B cell (primary cell): Measurements from ENCODE around the gene DNAJC11. TPM values are rescaled to one million over a fixed set of nuclear protein-coding genes. Genes with fewer than 3 reads are reported as not detected.

ENCODE experiments used
- ATAC-seq: fragments of 200-7000 bp; cut with Tn5 transposase; one replicate; pipeline ENCODE4 v1.10.0; 2021; ENCODE audit warnings: low read depth, mild to moderate bottlenecking, moderate number of reproducible peaks, moderate library complexity
- CTCF ChIA-PET: fragments of 350-600 bp; sonication (Branson Sonifier 250); formaldehyde crosslinking; loops from one replicate; lab custom pipeline; 2021; ENCODE audit warnings: antibody characterized with exemption, inconsistent platforms; lab: Charles Lee
- POLR2A ChIA-PET: fragments of 350-600 bp; sonication (Branson Sonifier 250); formaldehyde crosslinking; loops from one replicate; lab custom pipeline; 2021; ENCODE audit warnings: antibody characterized with exemption; lab: Charles Lee
- DNase-seq: peaks from one replicate; pipeline ENCODE4 v3.0.0; 2013
- H2AFZ ChIP-seq: 2 replicates; pipeline ENCODE4 v1.6.1; 2012; ENCODE audit warnings: mild to moderate bottlenecking, low read depth, low read length; ENCODE audit not compliant: insufficient read depth, poor library complexity, severe bottlenecking
- H3K27ac ChIP-seq, 2 donors: 1 replicate in 1 of 2; 2 replicates in 1 of 2; pipeline ENCODE4 v1.5.1; 2012 to 2013; ENCODE audit warnings: low read length in 2 of 2, mild to moderate bottlenecking in 2 of 2, moderate library complexity in 1 of 2
- H3K27me3 ChIP-seq, 4 experiments: fragments of 200-600 bp in 1 of 4; sonication (generic) in 1 of 4; replicated peaks in 1 of 4; 1 replicate in 2 of 4; 2 replicates in 2 of 4; pipeline versions ENCODE4 v1.6.1 to v1.7.0; 2013 to 2016; ENCODE audit warnings: low read length in 3 of 4, mild to moderate bottlenecking in 2 of 4, mixed read lengths in 1 of 4, moderate library complexity in 1 of 4; ENCODE audit not compliant: insufficient read depth in 4 of 4, control insufficient read depth in 3 of 4; ENCODE audit errors: control extremely low read depth in 1 of 4
- H3K36me3 ChIP-seq, 2 experiments: replicated peaks in 1 of 2; 1 replicate in 1 of 2; 2 replicates in 1 of 2; pipeline versions ENCODE4 v1.6.1 to v1.7.1; 2013; ENCODE audit warnings: low read length in 1 of 2; ENCODE audit not compliant: insufficient read depth in 2 of 2, control insufficient read depth in 1 of 2; ENCODE audit errors: control extremely low read depth in 1 of 2, extremely low read depth in 1 of 2
- H3K4me1 ChIP-seq, 2 donors: fragments of 200-600 bp in 1 of 2; sonication (generic) in 1 of 2; 1 replicate in 1 of 2; 2 replicates in 1 of 2; pipeline versions ENCODE4 v1.5.1 to v1.6.1; 2013 to 2017; ENCODE audit warnings: low read length in 2 of 2; ENCODE audit not compliant: control insufficient read depth in 2 of 2, insufficient read depth in 2 of 2
- H3K4me2 ChIP-seq: replicated peaks from 2 replicates; pipeline ENCODE3; 2012; ENCODE audit warnings: mild to moderate bottlenecking, low read depth, low read length; ENCODE audit not compliant: poor library complexity, severe bottlenecking
- H3K4me3 ChIP-seq, 5 experiments: fragments of 200-600 bp in 1 of 5; sonication (generic) in 1 of 5; 1 replicate in 3 of 5; 2 replicates in 2 of 5; pipeline versions ENCODE4 v1.5.1 to v1.7.0; 2011 to 2016; ENCODE audit warnings: low read length in 4 of 5, mild to moderate bottlenecking in 4 of 5, low read depth in 2 of 5, control low read depth in 1 of 5, moderate library complexity in 1 of 5; ENCODE audit not compliant: insufficient read depth in 1 of 5; ENCODE audit errors: control extremely low read depth in 1 of 5, extremely low read depth in 1 of 5
- H3K79me2 ChIP-seq: fragments of 200-600 bp; sonication (generic); one replicate; pipeline ENCODE4 v1.6.0; 2016; ENCODE audit warnings: low read length; ENCODE audit not compliant: control insufficient read depth, insufficient read depth
- H3K9ac ChIP-seq: fragments of 200-600 bp; sonication (generic); 2 replicates; pipeline ENCODE4 v1.6.1; 2017; ENCODE audit warnings: mild to moderate bottlenecking, low read length, moderate library complexity
- H3K9me3 ChIP-seq, 3 donors: one replicate each; pipeline versions ENCODE4 v1.6.1 to v1.7.1; 2013; ENCODE audit warnings: low read length in 2 of 3; ENCODE audit not compliant: control insufficient read depth in 2 of 3, insufficient read depth in 1 of 3; ENCODE audit errors: control extremely low read depth in 1 of 3
- H4K20me1 ChIP-seq: 2 replicates; pipeline ENCODE4 v1.6.0; 2012; ENCODE audit warnings: mild to moderate bottlenecking, low read length; ENCODE audit not compliant: insufficient read depth, control insufficient read depth, poor library complexity, severe bottlenecking
- H3K27ac Mint-ChIP-seq: one replicate; pipeline ENCODE4 v1.8.0; 2021; ENCODE audit warnings: mixed read lengths
- H3K27me3 Mint-ChIP-seq: one replicate; pipeline ENCODE4 v1.8.0; 2021; ENCODE audit warnings: mixed read lengths
- H3K4me1 Mint-ChIP-seq: one replicate; pipeline ENCODE4 v1.8.0; 2021; ENCODE audit warnings: mixed read lengths
- H3K4me3 Mint-ChIP-seq: one replicate; pipeline ENCODE4 v1.8.0; 2021; ENCODE audit warnings: mixed read lengths
- H3K9me3 Mint-ChIP-seq: one replicate; pipeline ENCODE4 v1.8.0; 2022; ENCODE audit warnings: mixed read lengths; ENCODE audit not compliant: insufficient read depth
- EZH2 ChIP-seq: IDR thresholded peaks from 2 replicates; pipeline ENCODE4 v1.6.1; 2012; ENCODE audit warnings: borderline replicate concordance, low read depth, mild to moderate bottlenecking, moderate library complexity, low read length; ENCODE audit not compliant: insufficient read depth, poor library complexity, severe bottlenecking
- whole genome bisulfite sequencing: methylation state at CpG from one replicate; pipeline ENCODE4 v1.1.5; 2013; ENCODE audit warnings: missing lambda C conversion rate; ENCODE audit not compliant: insufficient coverage; 5-methylcytosine and 5-hydroxymethylcytosine counted together
- intact Hi-C: fragments of 100-400 bp; cut with micrococcal nuclease; formaldehyde crosslinking; loops from one replicate; pipeline ENCODE4 v1.10.0; 2022
- polyA plus RNA-seq: library from polyadenylated mRNA; depleted of rRNA; stranded (reverse); fragments of >200 nt; gene quantifications from 2 replicates; pipeline ENCODE4 v1.2.3, GENCODE V29; 2012
- total RNA-seq, 2 donors: library from RNA; stranded (reverse); fragments of 120-200 nt in 1 of 2; gene quantifications; 1 replicate in 1 of 2; 2 replicates in 1 of 2; pipeline versions ENCODE4 v1.2.3 to v1.2.4, GENCODE V29; 2013 to 2022
- TF ChIP-seq, protein P1 (sequence below): fragments of 200-600 bp; IDR thresholded peaks from one replicate; pipeline ENCODE4 v1.8.0; 2022; ENCODE audit warnings: antibody characterized with exemption, mild to moderate bottlenecking

Gene DNAJC11
- total and polyA plus RNA-seq, 2 donors (not counting 1 experiment from before 2014, with no cell fraction given): 29.2 to 51.6 TPM

DNA sequence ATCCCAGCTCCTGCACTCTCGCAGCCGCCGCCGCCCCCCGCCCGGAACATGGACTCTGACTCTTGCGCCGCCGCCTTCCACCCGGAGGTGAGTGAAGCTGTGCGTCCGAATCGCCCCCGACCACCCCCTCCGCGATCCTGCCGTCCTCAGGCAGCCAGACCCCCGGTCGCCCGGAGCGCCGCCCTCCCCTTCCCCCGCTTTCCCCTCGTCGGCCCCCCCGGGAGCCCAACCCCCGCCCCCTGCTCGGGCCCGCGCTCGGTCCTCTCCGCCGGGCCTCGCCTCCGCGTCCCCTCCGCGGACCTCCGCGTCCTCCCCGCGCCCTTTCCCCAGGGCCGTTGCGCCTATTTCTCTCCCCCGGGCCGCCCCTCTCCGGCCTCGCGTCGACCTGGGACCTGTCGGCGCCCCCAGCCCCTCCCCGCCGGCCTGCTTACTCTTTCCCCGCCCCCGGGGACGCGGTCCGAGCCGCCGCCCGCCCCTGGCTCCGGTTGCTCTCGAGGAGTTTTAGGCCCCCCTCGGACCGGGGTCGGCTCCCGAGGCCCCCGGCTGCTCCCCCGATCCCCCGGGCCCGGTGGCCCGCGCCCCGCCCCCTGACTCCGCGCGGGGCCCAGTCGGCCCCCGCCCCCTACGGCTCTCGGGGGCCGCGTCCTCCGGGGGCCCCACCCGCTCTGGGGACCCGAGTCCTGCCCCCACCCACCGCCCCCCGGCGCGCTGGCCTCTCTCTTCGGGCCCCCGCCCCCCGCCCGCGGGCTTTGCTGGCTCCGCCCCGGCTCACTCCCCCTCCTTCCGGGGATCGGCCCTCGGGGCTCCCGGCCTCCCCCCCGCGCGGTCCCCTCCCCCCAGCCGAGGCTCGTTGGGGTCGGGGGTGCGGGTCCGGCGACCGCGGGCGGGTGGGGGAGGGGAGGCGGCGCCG, 87.3 kb downstream of the DNAJC11 start:
- DNase-seq (peak; percentile 54), ATAC-seq (peak; percentile 6)
- Histone ChIP-seq H3K4me3 (peak overlapping the region in 4 of 5 experiments; percentile 46 to 86 (median 74)), H3K9me3 (no peaks in the 10 kb centered on the region), H3K27ac (peak overlapping the region in 1 of 2 donors; percentile 68), H3K9ac (peak overlapping the region; percentile 85), H3K36me3 (no peaks in the 10 kb centered on the region), H4K20me1 (peaks cover 4% of the 10 kb centered on the region), H3K4me2 (peak overlapping the region; percentile 99), H3K27me3 (no peaks in the 10 kb centered on the region), H3K79me2 (peaks cover 16% of the 10 kb centered on the region), H3K4me1 (peaks cover 11 to 14% of the 10 kb centered on the region in 2 donors), H2AFZ (peak overlapping the region; percentile 84)
- CTCF ChIA-PET: no interaction called here
- H3K9me3 Mint-ChIP-seq: no peaks in the 10 kb centered on the region
- peak overlapping the region; percentile 92 for H3K4me3 Mint-ChIP-seq
- under 1% methylated on average over 68 of the region's 117 CpGs for WGBS
- TF ChIP-seq, protein P1, sequence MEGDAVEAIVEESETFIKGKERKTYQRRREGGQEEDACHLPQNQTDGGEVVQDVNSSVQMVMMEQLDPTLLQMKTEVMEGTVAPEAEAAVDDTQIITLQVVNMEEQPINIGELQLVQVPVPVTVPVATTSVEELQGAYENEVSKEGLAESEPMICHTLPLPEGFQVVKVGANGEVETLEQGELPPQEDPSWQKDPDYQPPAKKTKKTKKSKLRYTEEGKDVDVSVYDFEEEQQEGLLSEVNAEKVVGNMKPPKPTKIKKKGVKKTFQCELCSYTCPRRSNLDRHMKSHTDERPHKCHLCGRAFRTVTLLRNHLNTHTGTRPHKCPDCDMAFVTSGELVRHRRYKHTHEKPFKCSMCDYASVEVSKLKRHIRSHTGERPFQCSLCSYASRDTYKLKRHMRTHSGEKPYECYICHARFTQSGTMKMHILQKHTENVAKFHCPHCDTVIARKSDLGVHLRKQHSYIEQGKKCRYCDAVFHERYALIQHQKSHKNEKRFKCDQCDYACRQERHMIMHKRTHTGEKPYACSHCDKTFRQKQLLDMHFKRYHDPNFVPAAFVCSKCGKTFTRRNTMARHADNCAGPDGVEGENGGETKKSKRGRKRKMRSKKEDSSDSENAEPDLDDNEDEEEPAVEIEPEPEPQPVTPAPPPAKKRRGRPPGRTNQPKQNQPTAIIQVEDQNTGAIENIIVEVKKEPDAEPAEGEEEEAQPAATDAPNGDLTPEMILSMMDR: no peak
- no peak for TF ChIP-seq EZH2
- intact Hi-C loops: no loop called here
- peak overlapping the region; percentile 91 for H3K27ac Mint-ChIP-seq
- peaks cover 17% of the 10 kb centered on the region for H3K4me1 Mint-ChIP-seq
- POLR2A ChIA-PET: interaction anchor here (0.7 to 1.2 kb wide), 4 partner anchors 10 to 34 kb away, joined by 3 to 4 read pairs (median 4); partner anchors contain the start of genes KLHL21, THAP3 and ZBTB48
- no peaks in the 10 kb centered on the region for H3K27me3 Mint-ChIP-seq
